ENCODE results near the gene PAX8. TPM values are rescaled to one million over a fixed set of nuclear protein-coding genes. Genes with fewer than 3 reads are reported as not detected.

PAX8 gene
- total and polyA plus RNA-seq, 10 donors: 0.06 to 2.8 (median 1.0) TPM

- DNase-seq: peak; percentile 33
- Histone ChIP-seq H3K4me1 (peaks cover 16 to 100% (median 85%) of the 10 kb centered on the region in 6 donors), H3K4me3 (no peak overlapping the region), H3K27ac (peak overlapping the region in 4 of 8 donors; percentile 78 to 87 (median 82)), H3K36me3 (peaks cover 0 to 94% (median 48%) of the 10 kb centered on the region in 6 donors), H3K27me3 (replicated peaks in 1 of 7) (no peaks in the 10 kb centered on the region), H3K9me3 (no peaks in the 10 kb centered on the region)
- intact Hi-C loops (cut with DNase I; ENCODE audit: low total_unique reads): no loop called here
- TF ChIP-seq CTCF (IDR thresholded peaks at IDR 0.05 in 8 of 11, conservative IDR thresholded peaks at IDR 0.05 in 3 of 11): no peak
- TF ChIP-seq POLR2A (IDR thresholded peaks at IDR 0.05): no peak
- no peak for TF ChIP-seq POLR2AphosphoS5 (IDR thresholded peaks at IDR 0.05)
- WGBS, 5 donors: 85 to 93% (median 89%) methylated on average over 5 of the region's 5 CpGs
Observed at GRCh38 chr2:113186433-113186796, 92.3 kb downstream of the PAX8 start.

- WGBS, 5 donors: 70 to 79% (median 76%) methylated on average over 9 to 10 of the region's 10 CpGs
- intact Hi-C loops (cut with DNase I; ENCODE audit: low total_unique reads): no loop called here
- peak overlapping the region in 3 of 8 donors; percentile 34 to 87 (median 84) for H3K27ac ChIP-seq
- no peak overlapping the region for H3K4me3 ChIP-seq
- TF ChIP-seq CTCF (IDR thresholded peaks at IDR 0.05 in 8 of 11, conservative IDR thresholded peaks at IDR 0.05 in 3 of 11) (no peak), POLR2AphosphoS5 (IDR thresholded peaks at IDR 0.05) (peak in 1 of 3 donors; percentile 25)
- peaks cover 0 to 89% (median 45%) of the 10 kb centered on the region in 6 donors for H3K36me3 ChIP-seq
- H3K4me1 ChIP-seq: peaks cover 22 to 100% (median 88%) of the 10 kb centered on the region in 6 donors
- H3K9me3 ChIP-seq: no peaks in the 10 kb centered on the region
- DNase-seq: peak; percentile 62
- H3K27me3 ChIP-seq (replicated peaks in 1 of 7): no peaks in the 10 kb centered on the region
Observed at GRCh38 chr2:113185664-113186432, 92.9 kb downstream of the PAX8 start.

GRCh38 chr2:113184531-113185230, 94.0 kb downstream of the PAX8 start:
- no peaks in the 10 kb centered on the region for H3K9me3 ChIP-seq
- intact Hi-C loops (cut with DNase I; ENCODE audit: low total_unique reads): no loop called here
- H3K27me3 ChIP-seq (replicated peaks in 1 of 7): no peaks in the 10 kb centered on the region
- peaks cover 0 to 86% (median 45%) of the 10 kb centered on the region in 6 donors for H3K36me3 ChIP-seq
- DNase-seq: peak; percentile 70
- peak overlapping the region in 4 of 8 donors; percentile 14 to 87 (median 59) for H3K27ac ChIP-seq
- no peak overlapping the region for H3K4me3 ChIP-seq
- TF ChIP-seq POLR2A (IDR thresholded peaks at IDR 0.05): no peak
- no peak for TF ChIP-seq CTCF (IDR thresholded peaks at IDR 0.05 in 8 of 11, conservative IDR thresholded peaks at IDR 0.05 in 3 of 11)
- no peak for TF ChIP-seq POLR2AphosphoS5 (IDR thresholded peaks at IDR 0.05)
- WGBS, 5 donors: 75 to 79% (median 77%) methylated on average over 7 to 8 of the region's 8 CpGs
- peaks cover 33 to 100% (median 89%) of the 10 kb centered on the region in 6 donors for H3K4me1 ChIP-seq

- H3K4me1 ChIP-seq: peaks cover 33 to 100% (median 91%) of the 10 kb centered on the region in 6 donors
- TF ChIP-seq POLR2A (IDR thresholded peaks at IDR 0.05) (no peak), POLR2AphosphoS5 (IDR thresholded peaks at IDR 0.05) (no peak), CTCF (IDR thresholded peaks at IDR 0.05 in 8 of 11, conservative IDR thresholded peaks at IDR 0.05 in 3 of 11) (no peak)
- intact Hi-C loops (cut with DNase I; ENCODE audit: low total_unique reads): no loop called here
- WGBS, 5 donors: 85 to 97% (median 92%) methylated on average over 2 of the region's 2 CpGs
- H3K9me3 ChIP-seq: no peaks in the 10 kb centered on the region
- H3K4me3 ChIP-seq: no peak overlapping the region
- peaks cover 0 to 81% (median 45%) of the 10 kb centered on the region in 6 donors for H3K36me3 ChIP-seq
- no peaks in the 10 kb centered on the region for H3K27me3 ChIP-seq (replicated peaks in 1 of 7)
- peak overlapping the region in 2 of 8 donors; percentile 86 to 87 for H3K27ac ChIP-seq
- DNase-seq: peak; percentile 21
Observed at GRCh38 chr2:113183703-113184102, 95.0 kb downstream of the PAX8 start.
